Muscle of back (tissue), 11 donors: ENCODE results near the gene TOP2B. TPM values are rescaled to one million over a fixed set of nuclear protein-coding genes. Genes with fewer than 3 reads are reported as not detected.
A peak's percentile ranks its signal among the peaks of the same experiment; 100 is the strongest.

Experiments used
- DNase-seq, 3 donors: peaks; one replicate each; pipeline versions ENCODE4 v3.0.0 to v3.0.0-alpha.2; 2013
- polyA plus RNA-seq, 10 donors: library from polyadenylated mRNA; unstranded; fragments of 120-200 nt; gene quantifications; one replicate each; pipeline ENCODE4 v1.2.1, GENCODE V29; 2013; ENCODE audit not compliant: insufficient read length in 10 of 10

The TOP2B gene
- polyA plus RNA-seq, 10 donors = 105 to 176 (median 137) TPM

- no peak for DNase-seq
Measured at GRCh38 chr3:25563601-25564000, 101.1 kb downstream of the TOP2B start.

GRCh38 chr3:25558796-25559195 lies 105.9 kb downstream of the TOP2B start:
- DNase-seq = peak in 1 of 3 donors; percentile 62

GRCh38 chr3:25558121-25558520 lies 106.6 kb downstream of the TOP2B start:
- peak; percentile 70 to 82 (median 71) for DNase-seq

- no peak for DNase-seq
Measured at GRCh38 chr3:25557694-25558093, 107.0 kb downstream of the TOP2B start.

DNA sequence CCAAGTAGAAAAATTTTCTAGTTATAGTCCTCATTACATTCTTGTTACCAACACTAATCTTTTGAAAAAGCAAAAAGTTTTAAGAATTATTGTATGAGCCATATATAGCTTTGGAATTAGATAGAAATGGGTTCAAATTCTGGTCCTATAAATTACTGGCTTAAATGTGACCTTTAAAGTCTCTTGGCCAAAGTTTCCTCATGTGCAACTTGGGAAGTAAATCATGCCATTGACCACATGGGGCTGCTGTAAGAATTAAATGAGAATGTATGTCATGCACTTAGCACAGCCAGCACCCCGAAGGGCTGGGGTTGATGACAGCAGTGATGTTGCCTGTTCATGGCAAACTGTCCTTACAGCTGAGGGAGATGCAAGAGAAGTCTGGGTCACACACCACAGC lies 108.3 kb downstream of the TOP2B start:
- peak in 1 of 3 donors; percentile 59 for DNase-seq

GRCh38 chr3:25555695-25556437 lies 108.8 kb downstream of the TOP2B start:
- peak; percentile 61 to 83 (median 69) for DNase-seq

DNA sequence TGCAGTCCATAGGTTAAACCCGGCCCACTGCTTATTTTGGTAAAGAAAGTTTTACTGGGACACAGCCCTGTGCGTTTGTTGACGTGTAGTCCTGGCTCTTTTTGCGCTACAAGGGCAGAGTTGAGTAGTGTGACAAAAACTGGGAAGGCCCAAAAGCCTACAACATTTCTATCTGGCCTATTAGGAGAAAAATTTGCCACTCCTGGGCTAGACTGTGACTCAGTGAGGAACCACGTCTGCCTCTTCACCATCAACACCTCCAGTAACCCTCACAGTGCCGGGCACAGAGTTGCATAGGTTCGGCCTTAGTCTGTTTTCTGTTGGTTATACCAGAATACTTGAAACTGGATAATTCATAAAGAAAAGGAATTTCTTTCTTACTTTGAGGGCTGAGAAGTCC lies 110.3 kb downstream of the TOP2B start:
- DNase-seq = no peak

DNA sequence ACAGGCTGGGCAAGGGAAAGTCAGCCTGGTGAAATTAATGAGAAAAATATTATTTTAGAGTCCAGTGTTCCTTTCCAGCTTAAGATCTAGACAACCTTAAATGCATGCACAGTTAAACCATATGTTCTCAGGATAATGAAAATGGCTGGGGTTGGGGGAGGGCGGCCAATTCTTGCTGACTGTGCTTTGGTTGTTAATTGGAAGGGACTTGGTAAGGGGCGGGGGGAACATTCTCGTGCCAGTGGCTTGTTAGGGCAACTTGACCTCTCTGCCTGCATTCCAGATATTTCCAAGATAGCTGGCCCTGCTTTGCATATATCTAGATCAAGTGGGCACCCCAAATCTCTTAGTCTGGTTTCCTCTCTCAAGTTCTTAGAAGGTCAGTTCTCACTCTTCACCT lies 112.5 kb downstream of the TOP2B start:
- DNase-seq = no peak

- no peak for DNase-seq
Measured at GRCh38 chr3:25548836-25549235, 115.9 kb downstream of the TOP2B start.

DNA sequence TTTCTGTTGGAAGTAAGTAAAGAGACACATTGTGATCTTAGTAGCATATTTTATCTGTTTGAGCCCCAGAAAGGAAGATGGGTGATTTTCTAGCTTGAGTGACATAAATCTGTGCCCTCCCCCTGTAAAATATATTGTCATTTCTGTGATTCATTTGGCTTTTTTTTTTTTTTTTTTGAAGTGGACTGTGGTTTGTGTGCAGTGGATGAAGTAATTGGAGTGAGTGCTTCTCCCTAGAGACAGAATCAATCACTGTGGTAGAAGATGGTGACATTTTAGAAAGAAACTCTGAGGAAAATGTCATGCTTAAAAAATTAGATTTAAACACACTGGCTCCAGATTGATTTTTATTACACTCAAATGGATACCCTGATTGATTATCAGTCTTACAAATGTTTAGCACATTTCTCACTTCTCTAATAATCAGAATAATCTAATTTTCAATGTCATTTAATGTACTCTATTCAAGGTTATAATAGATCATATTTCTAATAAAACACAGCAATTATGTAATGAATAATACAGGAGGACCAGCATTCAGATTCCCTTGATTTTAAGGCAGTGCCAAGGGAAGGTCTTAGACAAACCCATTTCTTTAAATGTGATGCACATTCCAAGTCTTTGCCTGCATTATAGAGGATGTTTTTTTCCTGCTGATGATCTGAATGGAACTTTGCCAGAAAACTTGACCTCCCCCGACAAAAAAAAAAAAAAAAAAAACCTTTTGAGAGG lies 116.6 kb downstream of the TOP2B start:
- DNase-seq = no peak

Other genes starting within 250 kb of the TOP2B start
- 10 to 100 TPM; 11.4 to 19.1 (median 14.9) TPM for gene RARB, start 236.6 kb downstream of the TOP2B start, polyA plus RNA-seq
- gene NGLY1, start 118.5 kb upstream of the TOP2B start, polyA plus RNA-seq = 10 to 100 TPM; 28.4 to 41.3 (median 35.5) TPM
- gene OXSM, start 125.2 kb upstream of the TOP2B start, polyA plus RNA-seq = 10 to 100 TPM in 9 of 10 donors, 1 to 10 TPM in 1; 9.5 to 12.8 (median 11.7) TPM